Activated CD4-positive, alpha-beta T cell treated with anti-CD3 and anti-CD28 coated beads, Interleukin-2, amount 10 ng/mL, durations not matched to agents 7 days and 5 days (primary cell): ENCODE data around the gene AVL9. TPM values are rescaled to one million over a fixed set of nuclear protein-coding genes. Genes with fewer than 3 reads are reported as not detected.

ENCODE experiments used
- CTCF ChIA-PET: fragments of 350-600 bp; sonication (Branson Sonifier 250); formaldehyde crosslinking; loops from one replicate; lab custom pipeline; 2021; ENCODE audit warnings: antibody characterized with exemption; lab: Charles Lee
- POLR2A ChIA-PET: fragments of 350-600 bp; sonication (Branson Sonifier 250); formaldehyde crosslinking; loops from one replicate; lab custom pipeline; 2021; ENCODE audit warnings: antibody characterized with exemption; lab: Charles Lee
- DNase-seq: peaks from one replicate; pipeline ENCODE4 v3.0.0-alpha.2; 2020
- H3K27ac Mint-ChIP-seq: one replicate; pipeline ENCODE4 v1.8.0; 2021; ENCODE audit warnings: mild to moderate bottlenecking, moderate library complexity, mixed read lengths
- H3K27me3 Mint-ChIP-seq: one replicate; pipeline ENCODE4 v1.8.0; 2021; ENCODE audit warnings: mixed read lengths
- H3K36me3 Mint-ChIP-seq: one replicate; pipeline ENCODE4 v1.8.0; 2021; ENCODE audit warnings: low read depth, mixed read lengths
- H3K4me1 Mint-ChIP-seq: one replicate; pipeline ENCODE4 v1.8.0; 2021; ENCODE audit warnings: mixed read lengths
- H3K4me3 Mint-ChIP-seq: one replicate; pipeline ENCODE4 v1.8.0; 2021; ENCODE audit warnings: mild to moderate bottlenecking, moderate library complexity, mixed read lengths
- H3K9me3 Mint-ChIP-seq: one replicate; pipeline ENCODE4 v1.8.0; 2021; ENCODE audit warnings: mixed read lengths
- total RNA-seq, 2 experiments: library from RNA; stranded (reverse); gene quantifications; one replicate each; pipeline ENCODE4 v1.2.3, GENCODE V29; 2021

The AVL9 gene
- total RNA-seq, 2 experiments from 2014 or later, result 33.2 to 35.8 TPM

- Mint-ChIP-seq H3K27me3 (no peaks in the 10 kb centered on the region), H3K9me3 (peaks cover 17% of the 10 kb centered on the region), H3K4me3 (no peak overlapping the region), H3K36me3 (peaks cover 32% of the 10 kb centered on the region), H3K27ac (no peak overlapping the region), H3K4me1 (no peaks in the 10 kb centered on the region)
- ChIA-PET POLR2A (no interaction called here), CTCF (no interaction called here)
- no peak for DNase-seq
Measured at GRCh38 chr7:32525839-32526238, 30.6 kb downstream of the AVL9 start.

- CTCF ChIA-PET, result interaction anchor here (0.5 to 2.1 kb wide), 3 partner anchors 15 to 375 kb away, joined by 3 to 6 read pairs (median 3); no protein-coding TSS in a partner anchor
- POLR2A ChIA-PET, result no interaction called here
- H3K27ac Mint-ChIP-seq, result no peak overlapping the region
- no peaks in the 10 kb centered on the region for H3K4me1 Mint-ChIP-seq
- no peaks in the 10 kb centered on the region for H3K9me3 Mint-ChIP-seq
- no peak overlapping the region for H3K4me3 Mint-ChIP-seq
- DNase-seq, result no peak
- peaks cover 24% of the 10 kb centered on the region for H3K36me3 Mint-ChIP-seq
- no peaks in the 10 kb centered on the region for H3K27me3 Mint-ChIP-seq
Measured at GRCh38 chr7:32531402-32531801, 36.1 kb downstream of the AVL9 start.

- no peak overlapping the region for H3K27ac Mint-ChIP-seq
- H3K36me3 Mint-ChIP-seq, result peaks cover 24% of the 10 kb centered on the region
- no peak overlapping the region for H3K4me3 Mint-ChIP-seq
- H3K9me3 Mint-ChIP-seq, result no peaks in the 10 kb centered on the region
- no peaks in the 10 kb centered on the region for H3K27me3 Mint-ChIP-seq
- ChIA-PET CTCF (interaction anchor here (2.1 kb wide), 1 partner anchor 14 kb away, joined by 6 read pairs; no protein-coding TSS in a partner anchor), POLR2A (no interaction called here)
- DNase-seq, result no peak
- H3K4me1 Mint-ChIP-seq, result no peaks in the 10 kb centered on the region
Measured at GRCh38 chr7:32532086-32532485, 36.8 kb downstream of the AVL9 start.

GRCh38 chr7:32532716-32533115 lies 37.4 kb downstream of the AVL9 start:
- POLR2A ChIA-PET, result no interaction called here
- Mint-ChIP-seq H3K36me3 (peaks cover 23% of the 10 kb centered on the region), H3K4me3 (no peak overlapping the region), H3K27ac (no peak overlapping the region), H3K9me3 (no peaks in the 10 kb centered on the region), H3K27me3 (no peaks in the 10 kb centered on the region), H3K4me1 (no peaks in the 10 kb centered on the region)
- DNase-seq, result no peak
- CTCF ChIA-PET, result interaction anchor here (2.1 kb wide), 1 partner anchor 14 kb away, joined by 6 read pairs; no protein-coding TSS in a partner anchor

- ChIA-PET CTCF (interaction anchor here (0.6 kb wide), 1 partner anchor 59 kb away, joined by 3 read pairs; no protein-coding TSS in a partner anchor), POLR2A (no interaction called here)
- Mint-ChIP-seq H3K27ac (no peak overlapping the region), H3K4me1 (no peaks in the 10 kb centered on the region), H3K36me3 (peaks cover 16% of the 10 kb centered on the region), H3K9me3 (no peaks in the 10 kb centered on the region), H3K27me3 (no peaks in the 10 kb centered on the region), H3K4me3 (no peak overlapping the region)
- DNase-seq, result no peak
Measured at GRCh38 chr7:32533276-32534029, 38.2 kb downstream of the AVL9 start.

GRCh38 chr7:32535162-32535702 lies 39.9 kb downstream of the AVL9 start:
- Mint-ChIP-seq H3K9me3 (no peaks in the 10 kb centered on the region), H3K4me1 (peaks cover 2% of the 10 kb centered on the region), H3K36me3 (peaks cover 16% of the 10 kb centered on the region), H3K27ac (no peak overlapping the region), H3K27me3 (no peaks in the 10 kb centered on the region), H3K4me3 (no peak overlapping the region)
- CTCF ChIA-PET, result no interaction called here
- POLR2A ChIA-PET, result no interaction called here
- no peak for DNase-seq

- H3K9me3 Mint-ChIP-seq, result no peaks in the 10 kb centered on the region
- no peak overlapping the region for H3K4me3 Mint-ChIP-seq
- H3K27me3 Mint-ChIP-seq, result no peaks in the 10 kb centered on the region
- CTCF ChIA-PET, result no interaction called here
- DNase-seq, result no peak
- H3K27ac Mint-ChIP-seq, result no peak overlapping the region
- POLR2A ChIA-PET, result no interaction called here
- peaks cover 3% of the 10 kb centered on the region for H3K4me1 Mint-ChIP-seq
- H3K36me3 Mint-ChIP-seq, result peaks cover 16% of the 10 kb centered on the region
Measured at GRCh38 chr7:32536016-32536415, 40.7 kb downstream of the AVL9 start.

GRCh38 chr7:32536585-32536984 lies 41.3 kb downstream of the AVL9 start:
- Mint-ChIP-seq H3K4me1 (peaks cover 3% of the 10 kb centered on the region), H3K4me3 (no peak overlapping the region), H3K27ac (no peak overlapping the region), H3K9me3 (no peaks in the 10 kb centered on the region), H3K36me3 (peaks cover 14% of the 10 kb centered on the region), H3K27me3 (no peaks in the 10 kb centered on the region)
- DNase-seq, result no peak
- POLR2A ChIA-PET, result no interaction called here
- CTCF ChIA-PET, result no interaction called here

- DNase-seq, result no peak
- ChIA-PET POLR2A (no interaction called here), CTCF (interaction anchor here (0.9 kb wide), 1 partner anchor 23 kb away, joined by 3 read pairs; no protein-coding TSS in a partner anchor)
- H3K4me3 Mint-ChIP-seq, result no peak overlapping the region
- H3K27me3 Mint-ChIP-seq, result no peaks in the 10 kb centered on the region
- peaks cover 3% of the 10 kb centered on the region for H3K4me1 Mint-ChIP-seq
- H3K9me3 Mint-ChIP-seq, result no peaks in the 10 kb centered on the region
- no peak overlapping the region for H3K27ac Mint-ChIP-seq
- H3K36me3 Mint-ChIP-seq, result peaks cover 11% of the 10 kb centered on the region
Measured at GRCh38 chr7:32537760-32538159, 42.5 kb downstream of the AVL9 start.

GRCh38 chr7:32539366-32539765 lies 44.1 kb downstream of the AVL9 start:
- DNase-seq, result no peak
- POLR2A ChIA-PET, result no interaction called here
- no peaks in the 10 kb centered on the region for H3K27me3 Mint-ChIP-seq
- no peak overlapping the region for H3K4me3 Mint-ChIP-seq
- H3K36me3 Mint-ChIP-seq, result peaks cover 19% of the 10 kb centered on the region
- H3K27ac Mint-ChIP-seq, result no peak overlapping the region
- no peaks in the 10 kb centered on the region for H3K9me3 Mint-ChIP-seq
- H3K4me1 Mint-ChIP-seq, result peaks cover 3% of the 10 kb centered on the region
- CTCF ChIA-PET, result interaction anchor here (1.3 kb wide), 1 partner anchor 23 kb away, joined by 3 read pairs; no protein-coding TSS in a partner anchor

GRCh38 chr7:32539919-32540531 lies 44.7 kb downstream of the AVL9 start:
- ChIA-PET CTCF (interaction anchor here (1.3 kb wide), 1 partner anchor 23 kb away, joined by 3 read pairs; no protein-coding TSS in a partner anchor), POLR2A (no interaction called here)
- Mint-ChIP-seq H3K36me3 (peaks cover 20% of the 10 kb centered on the region), H3K27ac (no peak overlapping the region), H3K9me3 (no peaks in the 10 kb centered on the region), H3K27me3 (no peaks in the 10 kb centered on the region), H3K4me3 (no peak overlapping the region), H3K4me1 (peaks cover 3% of the 10 kb centered on the region)
- DNase-seq, result no peak

- no peaks in the 10 kb centered on the region for H3K9me3 Mint-ChIP-seq
- H3K4me3 Mint-ChIP-seq, result no peak overlapping the region
- H3K4me1 Mint-ChIP-seq, result peaks cover 3% of the 10 kb centered on the region
Measured at GRCh38 chr7:32542595-32542994, 47.3 kb downstream of the AVL9 start.

GRCh38 chr7:32559480-32559879 lies 64.2 kb downstream of the AVL9 start:
- DNase-seq, result no peak
- ChIA-PET POLR2A (no interaction called here), CTCF (interaction anchor here (1.6 kb wide), 1 partner anchor 27 kb away, joined by 3 read pairs; no protein-coding TSS in a partner anchor)
- no peaks in the 10 kb centered on the region for H3K27me3 Mint-ChIP-seq
- no peak overlapping the region for H3K4me3 Mint-ChIP-seq
- H3K27ac Mint-ChIP-seq, result no peak overlapping the region
- H3K36me3 Mint-ChIP-seq, result peaks cover 38% of the 10 kb centered on the region
- H3K4me1 Mint-ChIP-seq, result peaks cover 11% of the 10 kb centered on the region
- no peaks in the 10 kb centered on the region for H3K9me3 Mint-ChIP-seq

More at GRCh38 chr7:32542595-32542994, 47.3 kb downstream of the AVL9 start:
- H3K27ac Mint-ChIP-seq, result no peak overlapping the region
- no peak for DNase-seq
- peaks cover 22% of the 10 kb centered on the region for H3K36me3 Mint-ChIP-seq
- ChIA-PET POLR2A (no interaction called here), CTCF (no interaction called here)
- H3K27me3 Mint-ChIP-seq, result no peaks in the 10 kb centered on the region
